Retina (tissue), 1 donor: ENCODE results near the gene ARL6IP4.
"Not testable (repeated sequence)": the region's sequence is repeated elsewhere in the genome, so short reads cannot be mapped to it uniquely, and the experiment has no call there.

ENCODE experiments used
- DNase-seq: peaks from one replicate; pipeline ENCODE4 v3.0.0-alpha.2; 2016

ARL6IP4 gene

DNA sequence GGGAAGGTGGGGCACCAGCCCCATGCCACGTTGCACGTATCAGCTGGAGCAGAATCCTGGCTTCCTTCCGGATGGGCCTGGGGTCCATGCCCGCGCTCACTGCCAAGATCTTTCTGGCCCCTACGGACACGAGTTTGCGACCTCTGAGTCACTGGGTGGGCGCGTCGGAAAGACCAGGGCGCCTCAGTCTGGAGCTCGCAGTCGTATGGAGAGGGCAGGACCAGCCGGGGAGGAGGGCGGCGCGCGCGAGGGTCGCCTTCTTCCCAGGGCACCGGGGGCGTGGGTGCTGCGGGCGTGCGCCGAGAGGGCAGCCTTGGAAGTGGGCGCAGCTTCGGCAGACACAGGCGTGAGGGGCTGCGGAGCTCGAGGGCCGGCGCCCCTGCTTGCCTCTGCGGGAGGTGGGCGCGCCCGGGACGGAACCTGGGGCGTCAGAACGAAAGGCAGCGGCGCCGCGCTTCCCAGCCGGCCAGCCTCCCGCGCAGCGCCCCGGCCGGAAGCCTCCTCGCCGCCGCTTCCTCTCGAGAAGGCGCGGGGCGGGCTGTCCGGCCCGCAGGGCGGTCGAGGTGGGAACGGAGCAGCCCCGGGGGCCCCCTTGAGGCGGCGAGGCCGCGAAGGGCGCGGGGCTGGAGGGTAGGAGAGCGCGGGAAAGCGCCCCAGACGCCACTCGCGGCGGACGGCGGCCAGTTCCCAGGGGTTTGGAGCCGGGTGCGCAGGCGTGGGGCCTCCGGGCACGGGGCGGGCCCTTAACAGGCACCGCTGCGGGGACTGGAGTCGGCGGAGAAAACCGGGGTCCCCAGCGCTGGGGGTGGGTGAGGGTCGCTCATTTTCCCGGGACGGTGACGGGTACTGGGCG is at the start of gene ARL6IP4:
Gene ARL6IP4, plus strand, starts transcription at position 499 of the 853 bp plus-strand sequence. CDS start 459 bp downstream, outside the sequence.
- peak; percentile 85 for DNase-seq

GRCh38 chr12:122932207-122932606 is 48.3 kb upstream of the ARL6IP4 start:
- DNase-seq, result no peak

DNA sequence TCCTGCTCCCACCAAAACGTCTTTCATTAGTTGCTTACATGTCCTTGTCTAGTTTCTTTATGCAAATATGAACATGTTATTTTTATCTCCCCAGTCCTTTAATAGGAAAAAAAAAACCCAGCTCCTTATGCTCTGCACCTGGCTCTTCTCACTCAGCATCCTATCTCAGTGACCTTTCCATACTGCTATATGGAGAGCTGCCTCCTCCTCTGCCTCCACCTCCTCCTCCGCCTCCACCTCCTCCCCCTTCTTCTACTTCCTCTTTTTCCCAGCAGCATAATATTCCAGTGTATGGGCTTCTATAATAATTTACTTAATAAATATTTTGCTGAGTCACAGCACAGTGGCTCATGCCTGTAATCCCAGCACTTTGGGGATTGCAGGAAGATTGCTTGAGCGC is 45.8 kb upstream of the ARL6IP4 start:
- DNase-seq, result no peak

DNA sequence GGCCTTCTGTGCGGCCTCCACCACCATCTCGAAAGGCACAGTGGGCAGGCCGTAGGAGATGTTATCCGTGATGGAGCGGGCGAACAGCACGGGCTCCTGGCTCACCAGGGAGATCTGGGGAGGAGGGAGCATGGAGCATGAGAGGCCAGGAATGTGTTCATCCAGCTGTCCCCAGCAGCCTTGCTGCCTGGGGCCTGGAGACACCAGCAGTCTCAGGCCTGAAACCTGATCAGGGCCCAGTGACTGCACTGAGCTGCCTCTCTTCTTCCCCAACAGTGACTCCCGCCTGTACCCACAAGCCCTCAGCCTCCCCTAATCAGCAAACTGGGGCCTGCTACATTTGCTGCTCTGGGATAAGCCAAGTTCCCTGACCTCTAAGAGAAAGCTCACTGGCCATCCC is 45.2 kb upstream of the ARL6IP4 start:
- no peak for DNase-seq

GRCh38 chr12:122937622-122938091 is 42.8 kb upstream of the ARL6IP4 start:
- DNase-seq, result no peak

DNA sequence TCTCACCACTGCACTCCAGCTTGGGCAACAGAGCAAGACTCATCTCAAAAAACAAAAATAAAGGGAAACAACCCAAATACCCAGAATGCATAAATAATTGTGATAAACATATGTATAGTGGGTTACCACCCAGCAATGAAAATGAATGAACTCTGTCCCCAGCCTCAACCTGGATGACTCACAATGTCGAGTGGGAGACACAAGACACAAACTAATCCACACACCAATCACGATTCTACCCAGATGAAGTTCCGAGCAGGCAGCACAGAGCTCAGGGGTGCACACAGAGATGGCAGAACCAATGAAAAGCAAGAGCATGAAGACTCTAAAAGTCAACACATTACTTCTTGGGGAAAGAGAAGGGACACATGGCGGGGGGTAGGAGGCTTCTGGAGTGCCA is 41.4 kb upstream of the ARL6IP4 start:
- no peak for DNase-seq

DNA sequence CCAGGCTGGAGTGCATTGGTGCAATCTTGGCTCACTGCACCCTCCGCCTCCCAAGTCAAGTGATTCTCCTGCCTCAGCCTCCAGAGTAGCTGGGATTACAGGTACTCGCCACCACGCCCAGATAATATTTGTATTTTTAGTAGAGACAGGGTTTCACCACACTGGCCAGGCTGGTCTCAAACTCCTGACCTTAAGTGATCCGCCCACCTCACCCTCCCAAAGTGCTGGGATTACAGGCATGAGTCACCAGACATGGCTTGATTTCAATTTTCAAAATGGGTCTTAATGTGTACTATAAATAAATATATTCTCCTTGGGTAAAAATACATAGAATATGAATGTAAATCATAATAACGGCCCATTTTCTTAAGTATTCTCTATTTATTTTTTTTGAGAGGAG is 39.1 kb upstream of the ARL6IP4 start:
- DNase-seq, result not testable (repeated sequence)

- no peak for DNase-seq
Observed at GRCh38 chr12:122942637-122943036, 37.8 kb upstream of the ARL6IP4 start.

GRCh38 chr12:122943196-122943595 is 37.3 kb upstream of the ARL6IP4 start:
- no peak for DNase-seq

DNA sequence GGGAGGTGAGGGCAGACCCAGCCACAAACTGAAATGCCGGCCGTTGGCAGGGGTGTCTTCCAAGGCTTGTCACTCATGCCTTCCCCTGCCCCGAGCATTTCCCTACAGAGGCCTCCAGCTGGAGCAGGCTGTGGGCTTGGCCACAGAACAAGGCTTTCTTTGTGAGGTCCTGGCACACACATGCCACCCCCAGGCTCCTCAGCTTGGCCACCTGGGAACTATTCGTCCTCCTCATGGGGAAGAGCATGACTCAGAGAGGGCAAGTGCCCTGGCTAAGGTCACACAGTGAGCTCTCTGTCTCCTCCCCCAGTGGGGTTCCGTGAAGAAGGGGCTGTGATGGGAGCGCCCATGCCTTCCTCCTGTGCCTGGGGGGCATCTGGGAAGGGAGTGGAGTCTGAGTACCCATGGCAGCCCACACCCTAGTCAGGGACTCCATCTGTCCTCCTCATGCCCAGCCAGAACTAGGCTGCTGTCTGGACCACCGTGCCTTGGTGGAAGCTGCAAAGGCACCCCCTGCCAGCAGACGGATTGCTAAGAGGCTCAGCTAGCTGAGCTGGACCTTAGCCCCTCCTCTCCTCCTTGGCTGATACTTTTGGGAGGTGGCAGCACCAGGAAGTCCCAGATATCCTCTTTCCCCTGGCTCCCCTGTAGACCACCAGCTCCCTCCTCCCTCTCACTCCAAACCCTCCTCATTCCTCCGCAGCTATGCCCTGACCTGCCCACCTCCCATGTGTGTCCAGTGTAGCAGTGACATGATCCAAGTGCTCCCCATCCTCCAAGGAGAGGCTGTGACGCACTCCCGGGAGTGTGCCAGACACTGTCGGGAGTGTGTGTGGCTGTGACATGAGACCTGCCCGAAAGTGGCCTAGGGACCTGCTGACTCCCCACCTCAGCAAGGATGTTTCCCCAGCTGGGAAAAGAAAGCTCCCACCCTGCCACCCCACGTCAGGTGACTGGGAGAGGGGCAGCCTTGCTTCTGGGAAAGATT is 35.6 kb upstream of the ARL6IP4 start:
- peak; percentile 30 for DNase-seq

DNA sequence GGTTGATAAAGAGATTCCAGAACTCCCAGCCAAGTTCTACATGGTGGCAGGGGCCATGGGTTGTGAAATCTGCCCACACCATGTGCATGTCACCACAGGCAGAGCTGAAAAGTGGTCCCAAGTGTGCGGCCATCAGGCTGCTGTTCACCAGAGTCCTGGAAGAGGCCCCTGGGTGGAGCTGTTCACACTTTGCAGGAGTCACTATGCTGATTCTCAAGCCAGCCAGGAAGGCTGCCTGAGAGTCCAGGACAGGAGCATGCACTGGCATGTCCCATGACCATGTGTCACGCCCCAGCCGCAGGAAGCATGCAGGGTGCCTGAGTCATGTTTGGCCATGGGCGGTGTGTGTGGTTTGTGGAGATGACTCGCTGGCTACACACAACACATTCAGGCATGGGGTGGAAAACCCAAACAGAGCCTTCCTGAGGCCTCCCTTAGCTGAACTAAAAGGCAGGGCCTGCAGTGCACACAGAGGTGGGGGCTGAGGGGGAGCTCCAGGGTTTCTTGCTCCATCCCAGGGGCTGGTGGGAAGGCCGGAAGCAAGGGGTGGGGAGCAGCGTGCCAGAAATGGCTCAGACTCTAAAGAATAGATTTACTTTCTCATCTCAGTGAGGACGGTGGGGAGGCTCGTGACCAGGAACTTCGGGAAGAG is 33.7 kb upstream of the ARL6IP4 start:
- no peak for DNase-seq

- DNase-seq, result no peak
Observed at GRCh38 chr12:122947352-122947792, 33.1 kb upstream of the ARL6IP4 start.

GRCh38 chr12:122948605-122949004 is 31.9 kb upstream of the ARL6IP4 start:
- DNase-seq, result no peak

GRCh38 chr12:122949405-122949804 is 31.1 kb upstream of the ARL6IP4 start:
- no peak for DNase-seq

DNA sequence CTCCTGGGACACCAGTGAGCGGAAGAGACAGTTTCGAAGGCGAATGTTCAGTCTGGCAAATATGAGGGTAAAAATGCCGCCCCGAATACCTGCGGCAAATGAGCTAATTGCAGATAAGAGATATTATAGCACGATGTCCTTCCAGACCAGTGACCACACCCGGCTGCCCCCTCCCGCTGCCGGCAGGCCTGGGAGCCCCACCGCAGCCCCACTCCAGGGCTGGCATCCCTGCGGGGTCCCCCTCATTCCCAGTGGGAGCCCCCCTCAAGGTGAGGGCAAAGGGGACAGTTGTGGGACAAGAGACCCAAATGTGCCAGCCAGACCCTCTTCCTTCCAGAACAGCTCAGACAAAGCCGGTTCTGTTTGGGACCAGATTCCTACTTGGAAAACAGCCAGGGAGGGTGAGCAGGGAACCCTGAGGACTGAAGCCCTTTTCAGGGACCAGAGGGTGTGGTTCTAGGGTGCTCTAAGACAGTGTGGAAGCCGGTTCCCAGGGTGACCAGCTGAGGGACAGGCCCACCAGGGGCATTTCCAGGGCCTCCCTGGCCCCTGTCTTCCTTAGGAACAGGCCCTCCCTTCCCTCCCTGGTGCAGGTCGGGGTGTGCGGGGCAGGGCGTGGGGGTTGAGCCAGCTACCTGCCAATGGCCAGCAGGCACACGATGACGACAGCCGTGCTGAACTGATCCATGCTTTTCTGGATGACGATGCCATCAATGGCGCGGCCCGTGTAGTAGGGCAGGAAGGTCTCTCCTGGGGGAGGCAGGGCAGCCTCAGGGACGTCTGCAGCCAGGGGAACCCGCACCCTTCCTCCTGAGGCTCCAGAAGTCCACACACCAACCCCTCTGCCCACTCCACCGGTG is 30.4 kb upstream of the ARL6IP4 start:
- DNase-seq, result no peak

- DNase-seq, result no peak
Observed at GRCh38 chr12:122951406-122951805, 29.1 kb upstream of the ARL6IP4 start.

- DNase-seq, result peak; percentile 72
Observed at GRCh38 chr12:122951979-122952892, 28.2 kb upstream of the ARL6IP4 start.

DNA sequence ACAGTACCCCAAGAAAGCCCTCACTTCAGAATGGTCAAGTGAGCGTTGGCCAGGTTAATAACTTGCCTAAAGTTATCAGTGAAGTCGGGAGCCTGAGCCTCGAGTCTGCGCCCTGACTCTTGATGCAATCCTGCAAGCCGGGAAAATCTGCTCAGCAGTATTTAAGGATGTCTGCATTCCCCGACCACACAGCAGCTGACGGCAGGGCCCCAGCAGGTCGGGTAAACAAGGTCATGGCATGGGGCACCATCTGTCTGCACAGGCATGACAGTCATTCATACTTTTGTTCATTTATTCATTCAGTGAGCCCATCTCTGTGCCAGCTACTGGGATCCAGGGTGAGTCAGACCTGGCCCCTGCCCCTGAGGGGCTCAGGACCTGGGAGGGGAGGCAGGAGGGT is 25.3 kb upstream of the ARL6IP4 start:
- peak; percentile 22 for DNase-seq

DNA sequence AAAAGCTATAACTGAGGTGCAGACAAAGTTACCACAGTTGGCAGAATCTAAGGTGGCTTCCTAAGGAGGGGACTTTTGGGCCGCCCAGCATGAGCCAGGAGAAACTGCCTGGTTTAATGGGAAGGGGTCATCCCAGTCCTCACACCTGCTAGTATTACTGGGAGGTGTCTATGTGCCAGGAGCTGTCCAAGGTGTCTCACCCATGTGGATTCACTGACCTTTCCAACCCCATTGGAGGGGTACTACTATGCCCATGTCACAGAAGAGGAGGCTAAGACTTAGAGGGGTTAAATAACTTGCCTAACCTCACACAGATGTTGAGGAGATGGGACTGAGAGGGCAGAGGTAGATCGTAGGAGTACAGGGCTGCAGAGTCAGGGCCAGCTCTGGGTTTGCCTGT is 24.4 kb upstream of the ARL6IP4 start:
- no peak for DNase-seq

DNA sequence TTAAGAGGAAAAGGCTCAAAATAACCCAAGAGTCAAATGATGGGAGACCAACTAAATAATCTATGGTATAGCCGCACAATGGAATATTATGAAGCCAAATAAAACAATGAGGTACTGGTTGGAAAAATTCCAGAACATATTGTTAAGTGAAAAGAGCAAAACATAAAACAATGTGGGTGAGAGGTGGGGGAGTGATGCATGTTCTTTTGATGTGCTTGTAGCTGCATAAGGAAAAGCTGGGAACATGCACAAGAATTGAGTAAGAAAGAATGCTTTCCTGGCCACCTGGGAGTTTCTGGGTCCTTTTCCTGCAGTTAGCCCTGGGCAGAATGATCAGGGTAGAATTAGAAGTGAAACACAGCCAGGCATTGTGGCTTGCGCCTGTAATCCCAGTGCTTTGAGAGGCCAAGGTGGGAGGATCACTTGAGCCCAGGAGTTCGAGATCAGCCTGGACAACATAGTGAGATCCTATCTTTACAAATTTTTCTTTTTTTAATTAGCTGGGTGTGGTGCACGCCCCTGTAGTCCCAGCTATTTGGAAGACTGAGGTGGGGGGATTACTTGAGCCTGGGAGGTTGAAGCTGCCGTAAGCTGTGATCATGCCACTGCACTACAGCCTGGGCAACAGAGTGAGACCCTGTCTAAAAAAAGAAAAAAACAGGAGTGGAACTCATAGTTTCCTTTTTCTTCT is 22.1 kb upstream of the ARL6IP4 start:
- DNase-seq, result no peak
